H1 (cell line): ENCODE results near the gene STT3B. TPM values are rescaled to one million over a fixed set of nuclear protein-coding genes. Genes with fewer than 3 reads are reported as not detected.

Experiments
- CTCF ChIA-PET: fragments of 300-600 bp; sonication (Branson Sonifier 250); formaldehyde crosslinking; loops from one replicate; lab custom pipeline; 2021; ENCODE audit not compliant: partially characterized antibody; lab: Charles Lee
- POLR2A ChIA-PET: fragments of 300-600 bp; sonication (Branson Sonifier 250); formaldehyde crosslinking; loops from one replicate; lab custom pipeline; 2021; ENCODE audit warnings: inconsistent platforms; ENCODE audit not compliant: partially characterized antibody; lab: Charles Lee
- DNase-seq, 2 experiments: peaks; one replicate each; pipeline versions ENCODE4 v3.0.0 to v3.0.0-alpha.2; 2010 to 2022; ENCODE audit warnings: low spot score in 2 of 2, low read depth in 1 of 2, mixed read lengths in 1 of 2
- FAIRE-seq: peaks from 2 replicates; lab custom pipeline; 2011; peaks lifted over from hg19 to GRCh38; lab: Jason Lieb, UNC
- H2AFZ ChIP-seq: 2 replicates; pipeline ENCODE4 v1.8.1; 2012; ENCODE audit warnings: low read length, inconsistent platforms
- H2AK5ac ChIP-seq: 2 replicates; pipeline ENCODE4 v1.6.1; 2013; ENCODE audit warnings: low read depth, low read length
- H2BK120ac ChIP-seq: replicated peaks from 2 replicates; pipeline ENCODE3; 2013; ENCODE audit warnings: low read depth, low read length, inconsistent platforms
- H2BK12ac ChIP-seq: 2 replicates; pipeline ENCODE4 v1.6.1; 2013; ENCODE audit warnings: low read depth, low read length
- H2BK15ac ChIP-seq: 2 replicates; pipeline ENCODE4 v1.6.1; 2013; ENCODE audit warnings: low read length
- H2BK20ac ChIP-seq: 2 replicates; pipeline ENCODE4 v1.6.1; 2013; ENCODE audit warnings: low read length
- H2BK5ac ChIP-seq: 2 replicates; pipeline ENCODE4 v1.6.1; 2013; ENCODE audit warnings: low read depth, low read length
- H3K14ac ChIP-seq: 2 replicates; pipeline ENCODE4 v1.6.1; 2013; ENCODE audit warnings: inconsistent platforms; ENCODE audit not compliant: insufficient read length
- H3K18ac ChIP-seq: 2 replicates; pipeline ENCODE4 v1.6.1; 2013; ENCODE audit warnings: low read length; ENCODE audit errors: extremely low read depth
- H3K23ac ChIP-seq: 2 replicates; pipeline ENCODE4 v1.6.1; 2013; ENCODE audit warnings: inconsistent platforms; ENCODE audit not compliant: insufficient read length
- H3K23me2 ChIP-seq: 2 replicates; pipeline ENCODE4 v1.6.1; 2013; ENCODE audit warnings: low read depth, low read length
- H3K27ac ChIP-seq: 2 replicates; pipeline ENCODE4 v1.6.1; 2011; ENCODE audit warnings: low read depth, low read length, inconsistent platforms
- H3K27me3 ChIP-seq, 4 experiments: replicated peaks in 1 of 4; 1 replicate in 1 of 4; 2 replicates in 3 of 4; pipeline versions ENCODE4 v1.6.1 to v1.8.1; 2011 to 2013; ENCODE audit warnings: low read length in 3 of 4, mild to moderate bottlenecking in 3 of 4, inconsistent platforms in 2 of 4, mixed read lengths in 2 of 4, moderate library complexity in 1 of 4; ENCODE audit not compliant: control insufficient read depth in 3 of 4, insufficient read depth in 3 of 4; ENCODE audit errors: extremely low read depth in 1 of 4
- H3K36me3 ChIP-seq, 4 experiments: 2 replicates each; pipeline versions ENCODE4 v1.6.1 to v1.8.1; 2011 to 2013; ENCODE audit warnings: mild to moderate bottlenecking in 4 of 4, low read length in 3 of 4, moderate library complexity in 2 of 4, control low read depth in 1 of 4, inconsistent platforms in 1 of 4; ENCODE audit not compliant: insufficient read depth in 4 of 4, control insufficient read depth in 2 of 4
- H3K4ac ChIP-seq: replicated peaks from 2 replicates; pipeline ENCODE3; 2013; ENCODE audit warnings: low read length, low read depth, mixed read lengths, inconsistent platforms; ENCODE audit not compliant: insufficient read length
- H3K4me1 ChIP-seq, 4 experiments: replicated peaks in 1 of 4; 1 replicate in 1 of 4; 2 replicates in 3 of 4; pipeline versions ENCODE4 v1.6.1 to v1.8.1; 2011 to 2013; ENCODE audit warnings: low read length in 3 of 4, inconsistent platforms in 2 of 4, mixed read lengths in 1 of 4; ENCODE audit not compliant: insufficient read depth in 4 of 4, control insufficient read depth in 3 of 4
- H3K4me2 ChIP-seq, 2 experiments: 2 replicates each; pipeline versions ENCODE4 v1.6.1 to v1.8.1; 2011 to 2013; ENCODE audit warnings: low read depth in 2 of 2, low read length in 2 of 2, control low read depth in 1 of 2, inconsistent platforms in 1 of 2, mild to moderate bottlenecking in 1 of 2; ENCODE audit not compliant: insufficient read depth in 1 of 2
- H3K4me3 ChIP-seq, 4 experiments: fragments of 200-600, 300-600 bp in 1 of 4; sonication (generic), shearing (Covaris generic), sonication (Bioruptor Twin) in 1 of 4; 2 replicates each; pipeline versions ENCODE4 v1.5.1 to v1.8.1; 2011 to 2016; ENCODE audit warnings: low read length in 4 of 4, low read depth in 3 of 4, control low read depth in 2 of 4, inconsistent platforms in 2 of 4, mild to moderate bottlenecking in 2 of 4, mixed read lengths in 1 of 4, moderate library complexity in 1 of 4; ENCODE audit not compliant: insufficient read depth in 2 of 4; ENCODE audit errors: extremely low read depth in 1 of 4
- H3K56ac ChIP-seq: replicated peaks from 2 replicates; pipeline ENCODE3; 2013; ENCODE audit warnings: low read depth, mild to moderate bottlenecking, mixed read lengths, low read length, inconsistent platforms; ENCODE audit not compliant: insufficient read length
- H3K79me1 ChIP-seq: 2 replicates; pipeline ENCODE4 v1.6.1; 2013; ENCODE audit warnings: low read depth, low read length, control low read depth
- H3K79me2 ChIP-seq, 2 experiments: 2 replicates each; pipeline versions ENCODE4 v1.6.1 to v1.8.1; 2012 to 2013; ENCODE audit warnings: low read length in 2 of 2, mild to moderate bottlenecking in 2 of 2, inconsistent platforms in 1 of 2; ENCODE audit not compliant: insufficient read depth in 2 of 2, control insufficient read depth in 1 of 2
- H3K9ac ChIP-seq, 4 experiments: replicated peaks in 1 of 4; 1 replicate in 1 of 4; 2 replicates in 3 of 4; pipeline versions ENCODE4 v1.6.1 to v1.8.1; 2011 to 2013; ENCODE audit warnings: low read depth in 3 of 4, low read length in 3 of 4, control low read depth in 2 of 4, mild to moderate bottlenecking in 2 of 4, moderate library complexity in 2 of 4, inconsistent platforms in 1 of 4; ENCODE audit errors: extremely low read depth in 1 of 4
- H3K9me3 ChIP-seq, 2 experiments: 2 replicates each; pipeline versions ENCODE4 v1.6.1 to v1.8.1; 2012 to 2013; ENCODE audit warnings: mild to moderate bottlenecking in 2 of 2, moderate library complexity in 2 of 2, control low read depth in 1 of 2, inconsistent platforms in 1 of 2, low read depth in 1 of 2, low read length in 1 of 2, mixed read lengths in 1 of 2; ENCODE audit not compliant: insufficient read depth in 2 of 2
- H4K20me1 ChIP-seq, 2 experiments: replicated peaks in 1 of 2; 2 replicates each; pipeline versions ENCODE3 to v1.8.1; 2011 to 2013; ENCODE audit warnings: inconsistent platforms in 2 of 2, low read length in 2 of 2, mild to moderate bottlenecking in 1 of 2; ENCODE audit not compliant: insufficient read depth in 2 of 2, control insufficient read depth in 1 of 2
- H4K5ac ChIP-seq: 2 replicates; pipeline ENCODE4 v1.6.1; 2013; ENCODE audit warnings: low read length, low read depth, mixed read lengths, inconsistent platforms; ENCODE audit not compliant: insufficient read length
- H4K8ac ChIP-seq: 2 replicates; pipeline ENCODE4 v1.8.0; 2013; ENCODE audit warnings: mild to moderate bottlenecking, moderate library complexity, low read length, inconsistent platforms; ENCODE audit not compliant: insufficient read depth; ENCODE audit errors: extremely low read depth
- H4K91ac ChIP-seq: replicated peaks from 2 replicates; pipeline ENCODE3; 2013; ENCODE audit warnings: low read length, mixed read lengths, inconsistent platforms; ENCODE audit not compliant: insufficient read length
- CEBPB ChIP-seq: IDR thresholded peaks from 2 replicates; pipeline ENCODE4 v1.6.1; 2012; ENCODE audit warnings: low read depth, low read length
- CTCF ChIP-seq, 3 experiments: IDR thresholded peaks; 1 replicate in 2 of 3; 2 replicates in 1 of 3; pipeline versions ENCODE4 v1.5.1 to v1.6.1; 2011; ENCODE audit warnings: low read length in 3 of 3, mild to moderate bottlenecking in 3 of 3, inconsistent platforms in 2 of 3, low read depth in 1 of 3, moderate library complexity in 1 of 3; ENCODE audit not compliant: insufficient read depth in 1 of 3; ENCODE audit errors: control extremely low read depth in 1 of 3
- E2F6 ChIP-seq: IDR thresholded peaks from 2 replicates; pipeline ENCODE4 v1.6.1; 2012; ENCODE audit warnings: inconsistent platforms
- MAX ChIP-seq: IDR thresholded peaks from 2 replicates; pipeline ENCODE4 v1.6.1; 2012; ENCODE audit warnings: inconsistent platforms
- RNF2 ChIP-seq: fragments of 200-900, 300-1000 bp; sonication (generic); IDR thresholded peaks from 2 replicates; pipeline ENCODE4 v1.7.1; 2016; ENCODE audit warnings: borderline replicate concordance, low read depth, mild to moderate bottlenecking, antibody characterized with exemption, low read length; ENCODE audit not compliant: poor library complexity, severe bottlenecking; ENCODE audit errors: missing control alignments
- SIRT6 ChIP-seq: IDR thresholded peaks from one replicate; pipeline ENCODE4 v1.7.1; 2012; ENCODE audit warnings: low read length, inconsistent platforms
- SIX5 ChIP-seq: IDR thresholded peaks from 2 replicates; pipeline ENCODE4 v1.6.1; 2011; ENCODE audit warnings: mild to moderate bottlenecking, low read depth, low read length
- TAF1 ChIP-seq: IDR thresholded peaks from 2 replicates; pipeline ENCODE4 v1.6.1; 2011; ENCODE audit warnings: mild to moderate bottlenecking, low read depth, low read length
- TCF12 ChIP-seq: IDR thresholded peaks from 2 replicates; pipeline ENCODE4 v1.6.1; 2011; ENCODE audit warnings: low read depth, mild to moderate bottlenecking, low read length
- ZNF274 ChIP-seq: IDR thresholded peaks from 2 replicates; pipeline ENCODE4 v1.7.0; 2012; ENCODE audit warnings: low read length, borderline replicate concordance; ENCODE audit errors: extremely low read depth
- WGBS, 2 experiments: shearing (Covaris generic) in 1 of 2; methylation state at CpG; one replicate each; pipeline versions ENCODE4 v1.1.6 to v1.1.7; 2013 to 2015; ENCODE audit warnings: low lambda C conversion rate in 2 of 2, mixed read lengths in 2 of 2, inconsistent platforms in 1 of 2, low coverage in 1 of 2, missing lambda C conversion rate in 1 of 2; ENCODE audit not compliant: insufficient replicate concordance in 2 of 2, insufficient coverage in 1 of 2, insufficient read length in 1 of 2; ENCODE audit errors: extremely low coverage in 1 of 2, missing lambda C conversion rate in 1 of 2; 5-methylcytosine and 5-hydroxymethylcytosine counted together
- polyA plus RNA-seq, 7 experiments: library from polyadenylated mRNA; depleted of rRNA in 3 of 7; stranded (reverse) in 5 of 7; unstranded in 2 of 7; fragments of >200 nt in 5 of 7; fragments of 200-250 nt in 2 of 7; gene quantifications; 1 replicate in 5 of 7; 2 replicates in 1 of 7; 4 replicates in 1 of 7; pipeline versions ENCODE4 v1.2.1 to v1.2.3, GENCODE V29; 2011 to 2013; ENCODE audit warnings: missing spikeins in 2 of 7, mixed read lengths in 2 of 7
- total RNA-seq: library from RNA; stranded (reverse); fragmentation: NEBNext Ultra II Directional; extraction: Animal tissue kit (Norgen Biotek cat#: 25700); gene quantifications from 2 replicates; pipeline ENCODE4 v1.2.1, GENCODE V29; 2021

Gene STT3B
- total and polyA plus RNA-seq, 2 of the 8 experiments (the other 6 are each of a cell fraction or from before 2014, with no cell fraction given), result 43.5 to 134 TPM

- no peaks in the 10 kb centered on the region for H3K27me3 ChIP-seq
- no peak overlapping the region for H3K23ac ChIP-seq
- H3K4me1 ChIP-seq, result peaks cover 4 to 13% (median 7%) of the 10 kb centered on the region in 4 experiments
- ChIA-PET POLR2A (no interaction called here), CTCF (interaction anchor here (1.2 to 2.2 kb wide), 4 partner anchors 15 to 74 kb away, joined by 4 to 9 read pairs (median 7); no protein-coding TSS in a partner anchor)
- no peak overlapping the region for H4K5ac ChIP-seq
- no peak overlapping the region for H3K4me2 ChIP-seq
- peaks cover 26 to 31% of the 10 kb centered on the region in 2 experiments for H4K20me1 ChIP-seq
- no peak overlapping the region for H2BK120ac ChIP-seq
- no peak overlapping the region for H2BK12ac ChIP-seq
- TF ChIP-seq SIRT6 (no peak), ZNF274 (no peak), SIX5 (no peak), CTCF (IDR thresholded peaks at IDR 0.05; ENCODE audit: control extremely low read depth in 1 of 3, insufficient read depth in 1 of 3, low read depth in 1 of 3, low read length in 3 of 3) (no peak), TCF12 (no peak), TAF1 (no peak), MAX (no peak), E2F6 (no peak), RNF2 (no peak), CEBPB (no peak)
- H3K4ac ChIP-seq, result no peak overlapping the region
- H2BK15ac ChIP-seq, result no peak overlapping the region
- H2BK20ac ChIP-seq, result no peak overlapping the region
- H2AK5ac ChIP-seq, result no peak overlapping the region
- no peak overlapping the region for H4K91ac ChIP-seq
- H3K9me3 ChIP-seq, result no peaks in the 10 kb centered on the region
- H3K14ac ChIP-seq, result no peak overlapping the region
- no peak for DNase-seq
- FAIRE-seq, result no peak
- H3K79me2 ChIP-seq, result peaks cover 3 to 99% of the 10 kb centered on the region in 2 experiments; a peak in 2 of 4 replicates
- WGBS, 2 experiments, result 87% methylated on average over 1 of the region's 1 CpG; no CpG with 5 or more reads in 1 of the 2 experiments
- no peak overlapping the region for H3K4me3 ChIP-seq
- H3K23me2 ChIP-seq, result peaks cover 3% of the 10 kb centered on the region; the same call in 1 of the 2 replicates
- no peak overlapping the region for H3K56ac ChIP-seq
- H2AFZ ChIP-seq, result no peak overlapping the region
- no peak overlapping the region for H3K27ac ChIP-seq
- no peak overlapping the region for H4K8ac ChIP-seq
- no peak overlapping the region for H2BK5ac ChIP-seq
- H3K36me3 ChIP-seq, result no peaks in the 10 kb centered on the region
- H3K79me1 ChIP-seq, result peaks cover 4% of the 10 kb centered on the region
- H3K9ac ChIP-seq, result no peak overlapping the region
- no peak overlapping the region for H3K18ac ChIP-seq
Observed at GRCh38 chr3:31565288-31565687, 32.6 kb downstream of the STT3B start.
